ENCODE data around the gene AQP12A.

DNA sequence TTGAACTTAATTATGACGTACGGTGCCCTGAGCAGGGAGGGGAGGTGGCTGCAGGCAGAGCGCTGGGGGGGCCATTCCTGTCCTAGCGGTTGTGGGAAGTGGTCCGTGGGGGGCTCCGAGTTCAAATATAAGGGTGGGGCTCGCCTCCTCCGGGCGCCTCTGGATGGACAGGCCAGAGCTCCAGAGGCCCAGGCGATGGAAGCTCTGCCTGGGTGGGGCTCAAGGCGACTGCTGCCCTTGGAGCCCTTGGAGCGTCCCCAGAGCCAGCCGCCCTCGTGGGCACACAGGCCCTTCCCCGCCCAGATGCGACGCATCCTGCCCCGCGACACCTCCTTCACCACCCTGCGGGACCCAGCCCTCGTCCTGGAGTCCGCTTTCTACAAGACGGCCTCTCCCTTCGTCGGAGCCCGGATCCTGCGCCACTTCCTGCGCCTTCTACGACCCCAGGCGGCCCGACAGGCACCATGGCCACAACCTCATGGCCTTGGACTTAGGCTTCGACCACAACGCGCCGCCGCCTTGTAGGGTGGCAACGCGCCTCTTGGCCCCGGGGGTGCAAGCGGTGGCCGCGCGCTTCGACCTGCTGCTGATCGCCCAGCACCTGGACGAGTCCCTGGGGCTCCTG lies 19.5 kb upstream of the AQP12A start:
- TF ChIP-seq, protein P1, sequence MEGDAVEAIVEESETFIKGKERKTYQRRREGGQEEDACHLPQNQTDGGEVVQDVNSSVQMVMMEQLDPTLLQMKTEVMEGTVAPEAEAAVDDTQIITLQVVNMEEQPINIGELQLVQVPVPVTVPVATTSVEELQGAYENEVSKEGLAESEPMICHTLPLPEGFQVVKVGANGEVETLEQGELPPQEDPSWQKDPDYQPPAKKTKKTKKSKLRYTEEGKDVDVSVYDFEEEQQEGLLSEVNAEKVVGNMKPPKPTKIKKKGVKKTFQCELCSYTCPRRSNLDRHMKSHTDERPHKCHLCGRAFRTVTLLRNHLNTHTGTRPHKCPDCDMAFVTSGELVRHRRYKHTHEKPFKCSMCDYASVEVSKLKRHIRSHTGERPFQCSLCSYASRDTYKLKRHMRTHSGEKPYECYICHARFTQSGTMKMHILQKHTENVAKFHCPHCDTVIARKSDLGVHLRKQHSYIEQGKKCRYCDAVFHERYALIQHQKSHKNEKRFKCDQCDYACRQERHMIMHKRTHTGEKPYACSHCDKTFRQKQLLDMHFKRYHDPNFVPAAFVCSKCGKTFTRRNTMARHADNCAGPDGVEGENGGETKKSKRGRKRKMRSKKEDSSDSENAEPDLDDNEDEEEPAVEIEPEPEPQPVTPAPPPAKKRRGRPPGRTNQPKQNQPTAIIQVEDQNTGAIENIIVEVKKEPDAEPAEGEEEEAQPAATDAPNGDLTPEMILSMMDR (IDR thresholded peaks at IDR 0.05) = no peak
- no peak for TF ChIP-seq POLR2A (IDR thresholded peaks at IDR 0.05)

Measured in thyroid gland (tissue), 4 donors.